ENCODE results near the gene KRT13.

The KRT13 gene

DNA sequence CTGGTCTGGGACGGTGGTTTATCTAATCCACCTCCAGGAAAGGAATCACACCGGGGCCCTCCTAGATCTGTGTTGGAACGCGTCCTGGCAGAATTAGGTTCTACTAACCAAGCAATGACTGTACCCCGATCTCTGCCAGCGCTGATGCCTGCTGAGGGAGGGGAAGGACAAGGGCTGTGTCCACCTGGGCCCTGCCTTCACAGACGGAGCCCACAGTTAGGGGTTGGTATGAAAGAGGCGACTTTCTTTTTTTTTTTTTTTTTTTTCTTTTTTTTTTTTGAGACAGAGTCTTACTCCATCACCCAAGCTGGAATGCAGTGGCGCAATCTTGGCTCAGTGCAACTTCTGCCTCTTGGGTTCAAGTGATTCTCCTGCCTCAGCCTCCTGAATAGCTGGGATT is 32.6 kb upstream of the KRT13 start:
- ATAC-seq, result no peak
- TF ChIP-seq TCF4 (CRISPR knock-in tag; IDR thresholded peaks at IDR 0.05; ENCODE audit: borderline replicate concordance) (no peak), ZNF8 (CRISPR knock-in tag; IDR thresholded peaks at IDR 0.05) (no peak), ZFP3 (CRISPR knock-in tag; IDR thresholded peaks at IDR 0.05) (no peak), GLIS3 (CRISPR knock-in tag; IDR thresholded peaks at IDR 0.05) (no peak), ZNF70 (CRISPR knock-in tag; IDR thresholded peaks at IDR 0.05) (no peak), ZFP30 (CRISPR knock-in tag; IDR thresholded peaks at IDR 0.05) (no peak), OSR1 (CRISPR knock-in tag; IDR thresholded peaks at IDR 0.05) (no peak), SNAI2 (CRISPR knock-in tag; IDR thresholded peaks at IDR 0.05) (no peak), ZC3H10 (CRISPR knock-in tag; IDR thresholded peaks at IDR 0.05) (no peak), ARNTL (CRISPR knock-in tag; IDR thresholded peaks at IDR 0.05; ENCODE audit: borderline replicate concordance, low read depth) (no peak), TOX (CRISPR knock-in tag; IDR thresholded peaks at IDR 0.05; ENCODE audit: borderline replicate concordance) (no peak), CSDC2 (CRISPR knock-in tag; IDR thresholded peaks at IDR 0.05) (no peak), ISL1 (CRISPR knock-in tag; IDR thresholded peaks at IDR 0.05) (no peak), RARB (CRISPR knock-in tag; IDR thresholded peaks at IDR 0.05) (no peak), ESRRG (CRISPR knock-in tag; IDR thresholded peaks at IDR 0.05) (no peak), ZNF565 (CRISPR knock-in tag; conservative IDR thresholded peaks at IDR 0.05; ENCODE audit: low read depth) (no peak)
- TF ChIP-seq, protein P1, sequence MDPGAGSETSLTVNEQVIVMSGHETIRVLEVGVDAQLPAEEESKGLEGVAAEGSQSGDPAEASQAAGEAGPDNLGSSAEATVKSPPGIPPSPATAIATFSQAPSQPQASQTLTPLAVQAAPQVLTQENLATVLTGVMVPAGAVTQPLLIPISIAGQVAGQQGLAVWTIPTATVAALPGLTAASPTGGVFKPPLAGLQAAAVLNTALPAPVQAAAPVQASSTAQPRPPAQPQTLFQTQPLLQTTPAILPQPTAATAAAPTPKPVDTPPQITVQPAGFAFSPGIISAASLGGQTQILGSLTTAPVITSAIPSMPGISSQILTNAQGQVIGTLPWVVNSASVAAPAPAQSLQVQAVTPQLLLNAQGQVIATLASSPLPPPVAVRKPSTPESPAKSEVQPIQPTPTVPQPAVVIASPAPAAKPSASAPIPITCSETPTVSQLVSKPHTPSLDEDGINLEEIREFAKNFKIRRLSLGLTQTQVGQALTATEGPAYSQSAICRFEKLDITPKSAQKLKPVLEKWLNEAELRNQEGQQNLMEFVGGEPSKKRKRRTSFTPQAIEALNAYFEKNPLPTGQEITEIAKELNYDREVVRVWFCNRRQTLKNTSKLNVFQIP (CRISPR knock-in tag; IDR thresholded peaks at IDR 0.05; ENCODE audit: borderline replicate concordance, low read depth), result no peak
- TF ChIP-seq, protein P2, sequence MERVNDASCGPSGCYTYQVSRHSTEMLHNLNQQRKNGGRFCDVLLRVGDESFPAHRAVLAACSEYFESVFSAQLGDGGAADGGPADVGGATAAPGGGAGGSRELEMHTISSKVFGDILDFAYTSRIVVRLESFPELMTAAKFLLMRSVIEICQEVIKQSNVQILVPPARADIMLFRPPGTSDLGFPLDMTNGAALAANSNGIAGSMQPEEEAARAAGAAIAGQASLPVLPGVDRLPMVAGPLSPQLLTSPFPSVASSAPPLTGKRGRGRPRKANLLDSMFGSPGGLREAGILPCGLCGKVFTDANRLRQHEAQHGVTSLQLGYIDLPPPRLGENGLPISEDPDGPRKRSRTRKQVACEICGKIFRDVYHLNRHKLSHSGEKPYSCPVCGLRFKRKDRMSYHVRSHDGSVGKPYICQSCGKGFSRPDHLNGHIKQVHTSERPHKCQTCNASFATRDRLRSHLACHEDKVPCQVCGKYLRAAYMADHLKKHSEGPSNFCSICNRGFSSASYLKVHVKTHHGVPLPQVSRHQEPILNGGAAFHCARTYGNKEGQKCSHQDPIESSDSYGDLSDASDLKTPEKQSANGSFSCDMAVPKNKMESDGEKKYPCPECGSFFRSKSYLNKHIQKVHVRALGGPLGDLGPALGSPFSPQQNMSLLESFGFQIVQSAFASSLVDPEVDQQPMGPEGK (CRISPR knock-in tag; IDR thresholded peaks at IDR 0.05; ENCODE audit: borderline replicate concordance), result no peak
- TF ChIP-seq, protein P3, sequence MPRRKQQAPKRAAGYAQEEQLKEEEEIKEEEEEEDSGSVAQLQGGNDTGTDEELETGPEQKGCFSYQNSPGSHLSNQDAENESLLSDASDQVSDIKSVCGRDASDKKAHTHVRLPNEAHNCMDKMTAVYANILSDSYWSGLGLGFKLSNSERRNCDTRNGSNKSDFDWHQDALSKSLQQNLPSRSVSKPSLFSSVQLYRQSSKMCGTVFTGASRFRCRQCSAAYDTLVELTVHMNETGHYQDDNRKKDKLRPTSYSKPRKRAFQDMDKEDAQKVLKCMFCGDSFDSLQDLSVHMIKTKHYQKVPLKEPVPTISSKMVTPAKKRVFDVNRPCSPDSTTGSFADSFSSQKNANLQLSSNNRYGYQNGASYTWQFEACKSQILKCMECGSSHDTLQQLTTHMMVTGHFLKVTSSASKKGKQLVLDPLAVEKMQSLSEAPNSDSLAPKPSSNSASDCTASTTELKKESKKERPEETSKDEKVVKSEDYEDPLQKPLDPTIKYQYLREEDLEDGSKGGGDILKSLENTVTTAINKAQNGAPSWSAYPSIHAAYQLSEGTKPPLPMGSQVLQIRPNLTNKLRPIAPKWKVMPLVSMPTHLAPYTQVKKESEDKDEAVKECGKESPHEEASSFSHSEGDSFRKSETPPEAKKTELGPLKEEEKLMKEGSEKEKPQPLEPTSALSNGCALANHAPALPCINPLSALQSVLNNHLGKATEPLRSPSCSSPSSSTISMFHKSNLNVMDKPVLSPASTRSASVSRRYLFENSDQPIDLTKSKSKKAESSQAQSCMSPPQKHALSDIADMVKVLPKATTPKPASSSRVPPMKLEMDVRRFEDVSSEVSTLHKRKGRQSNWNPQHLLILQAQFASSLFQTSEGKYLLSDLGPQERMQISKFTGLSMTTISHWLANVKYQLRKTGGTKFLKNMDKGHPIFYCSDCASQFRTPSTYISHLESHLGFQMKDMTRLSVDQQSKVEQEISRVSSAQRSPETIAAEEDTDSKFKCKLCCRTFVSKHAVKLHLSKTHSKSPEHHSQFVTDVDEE (CRISPR knock-in tag; IDR thresholded peaks at IDR 0.05), result no peak
- TF ChIP-seq, protein P4, sequence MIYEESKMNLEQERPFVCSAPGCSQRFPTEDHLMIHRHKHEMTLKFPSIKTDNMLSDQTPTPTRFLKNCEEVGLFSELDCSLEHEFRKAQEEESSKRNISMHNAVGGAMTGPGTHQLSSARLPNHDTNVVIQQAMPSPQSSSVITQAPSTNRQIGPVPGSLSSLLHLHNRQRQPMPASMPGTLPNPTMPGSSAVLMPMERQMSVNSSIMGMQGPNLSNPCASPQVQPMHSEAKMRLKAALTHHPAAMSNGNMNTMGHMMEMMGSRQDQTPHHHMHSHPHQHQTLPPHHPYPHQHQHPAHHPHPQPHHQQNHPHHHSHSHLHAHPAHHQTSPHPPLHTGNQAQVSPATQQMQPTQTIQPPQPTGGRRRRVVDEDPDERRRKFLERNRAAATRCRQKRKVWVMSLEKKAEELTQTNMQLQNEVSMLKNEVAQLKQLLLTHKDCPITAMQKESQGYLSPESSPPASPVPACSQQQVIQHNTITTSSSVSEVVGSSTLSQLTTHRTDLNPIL (CRISPR knock-in tag; IDR thresholded peaks at IDR 0.05; ENCODE audit: low read depth), result no peak

DNA sequence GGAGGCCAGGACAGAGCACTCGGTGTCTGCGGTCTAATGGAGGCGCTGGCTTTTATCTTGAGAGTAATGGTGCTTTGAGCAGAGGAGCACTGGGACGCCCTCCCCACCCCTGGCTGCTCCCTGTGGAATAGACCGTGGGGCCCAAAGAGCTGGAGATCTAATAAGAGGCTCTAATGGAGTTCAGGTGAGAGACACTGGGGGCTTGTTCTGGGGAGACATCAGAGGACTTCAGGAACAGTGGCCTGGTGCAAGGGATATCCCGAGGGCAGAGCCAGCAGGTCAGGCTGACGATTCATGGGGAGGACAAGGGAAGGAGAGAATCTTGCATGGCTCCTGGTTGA is 32.2 kb upstream of the KRT13 start:
- TF ChIP-seq RARB (CRISPR knock-in tag; IDR thresholded peaks at IDR 0.05) (no peak), GLIS3 (CRISPR knock-in tag; IDR thresholded peaks at IDR 0.05) (no peak), ARNTL (CRISPR knock-in tag; IDR thresholded peaks at IDR 0.05; ENCODE audit: borderline replicate concordance, low read depth) (no peak), ZC3H10 (CRISPR knock-in tag; IDR thresholded peaks at IDR 0.05) (no peak), ISL1 (CRISPR knock-in tag; IDR thresholded peaks at IDR 0.05) (no peak), PPARA (CRISPR knock-in tag; IDR thresholded peaks at IDR 0.05; ENCODE audit: borderline replicate concordance) (no peak), TCF4 (CRISPR knock-in tag; IDR thresholded peaks at IDR 0.05; ENCODE audit: borderline replicate concordance) (no peak), SNAI2 (CRISPR knock-in tag; IDR thresholded peaks at IDR 0.05) (no peak)
- TF ChIP-seq, protein P1 (CRISPR knock-in tag; IDR thresholded peaks at IDR 0.05; ENCODE audit: borderline replicate concordance, low read depth), result no peak
- no peak for ATAC-seq
